ES-I3 (cell line): ENCODE measurements around the gene FCER2.

Experiments used
- H3K36me3 ChIP-seq: 2 replicates; pipeline ENCODE4 v1.6.1; 2013; ENCODE audit warnings: mild to moderate bottlenecking, low read length, control low read depth, moderate library complexity; ENCODE audit not compliant: insufficient read depth
- H3K4me1 ChIP-seq: 2 replicates; pipeline ENCODE4 v1.6.1; 2013; ENCODE audit warnings: mild to moderate bottlenecking, control low read depth, low read length; ENCODE audit not compliant: insufficient read depth
- H3K9ac ChIP-seq: 2 replicates; pipeline ENCODE4 v1.6.1; 2013; ENCODE audit warnings: low read depth, mild to moderate bottlenecking, low read length, moderate library complexity
- H3K9me3 ChIP-seq: 2 replicates; pipeline ENCODE4 v1.6.1; 2013; ENCODE audit warnings: mild to moderate bottlenecking, low read length, moderate library complexity; ENCODE audit not compliant: control insufficient read depth, insufficient read depth

The FCER2 gene

GRCh38 chr19:7681340-7682174 lies 20.4 kb downstream of the FCER2 start:
- H3K4me1 ChIP-seq = peaks cover 6% of the 10 kb centered on the region; the same call in 1 of the 2 replicates
- H3K9ac ChIP-seq = peak overlapping the region; percentile 80; the same call in 1 of the 2 replicates
- no peaks in the 10 kb centered on the region; the same call in 1 of the 2 replicates for H3K36me3 ChIP-seq
- H3K9me3 ChIP-seq = no peaks in the 10 kb centered on the region

GRCh38 chr19:7680606-7681339 lies 21.2 kb downstream of the FCER2 start, which contains the start of gene TRAPPC5:
TRAPPC5 (plus strand) TSS chr19:7680833; CDS start chr19:7682254, 1,421 bp downstream.
- Histone ChIP-seq H3K36me3 (no peaks in the 10 kb centered on the region; the same call in 1 of the 2 replicates), H3K9ac (peak within 1 kb of the TSS; percentile 80), H3K9me3 (no peaks in the 10 kb centered on the region), H3K4me1 (peaks cover 6% of the 10 kb centered on the region; the same call in 1 of the 2 replicates)

- no peaks in the 10 kb centered on the region for H3K9me3 ChIP-seq
- peaks cover 6% of the 10 kb centered on the region; the same call in 1 of the 2 replicates for H3K4me1 ChIP-seq
- H3K9ac ChIP-seq = peak overlapping the region; percentile 80; the same call in 1 of the 2 replicates
- no peaks in the 10 kb centered on the region; the same call in 1 of the 2 replicates for H3K36me3 ChIP-seq
These were observed 21.9 kb downstream of the FCER2 start for GRCh38 chr19:7679771-7680605.

- peaks cover 6% of the 10 kb centered on the region; the same call in 1 of the 2 replicates for H3K4me1 ChIP-seq
- no peaks in the 10 kb centered on the region; the same call in 1 of the 2 replicates for H3K36me3 ChIP-seq
- H3K9me3 ChIP-seq = no peaks in the 10 kb centered on the region
- no peak overlapping the region for H3K9ac ChIP-seq
These were observed 22.8 kb downstream of the FCER2 start for GRCh38 chr19:7678971-7679751.

GRCh38 chr19:7677669-7678311 lies 24.1 kb downstream of the FCER2 start:
- peaks cover 6% of the 10 kb centered on the region; the same call in 1 of the 2 replicates for H3K4me1 ChIP-seq
- H3K9me3 ChIP-seq = no peaks in the 10 kb centered on the region
- no peaks in the 10 kb centered on the region; the same call in 1 of the 2 replicates for H3K36me3 ChIP-seq
- H3K9ac ChIP-seq = no peak overlapping the region

- Histone ChIP-seq H3K4me1 (peaks cover 6% of the 10 kb centered on the region; the same call in 1 of the 2 replicates), H3K36me3 (no peaks in the 10 kb centered on the region), H3K9me3 (no peaks in the 10 kb centered on the region), H3K9ac (no peak within 1 kb of the TSS)
These were observed 25.1 kb downstream of the FCER2 start, which contains the start of gene MCEMP1 for GRCh38 chr19:7676854-7677253. MCEMP1 (plus strand) TSS chr19:7677090; CDS start chr19:7677121, 31 bp downstream.

GRCh38 chr19:7676376-7676775 lies 25.6 kb downstream of the FCER2 start:
- Histone ChIP-seq H3K9me3 (no peaks in the 10 kb centered on the region), H3K4me1 (peaks cover 6% of the 10 kb centered on the region; the same call in 1 of the 2 replicates), H3K36me3 (no peaks in the 10 kb centered on the region), H3K9ac (no peak overlapping the region)

GRCh38 chr19:7674010-7675005 lies 27.6 kb downstream of the FCER2 start:
- Histone ChIP-seq H3K4me1 (peaks cover 6% of the 10 kb centered on the region; the same call in 1 of the 2 replicates), H3K9ac (peak overlapping the region; percentile 19; the same call in 1 of the 2 replicates), H3K9me3 (no peaks in the 10 kb centered on the region), H3K36me3 (no peaks in the 10 kb centered on the region)

GRCh38 chr19:7672522-7672921 lies 29.4 kb downstream of the FCER2 start:
- Histone ChIP-seq H3K9me3 (no peaks in the 10 kb centered on the region), H3K9ac (no peak overlapping the region), H3K4me1 (no peaks in the 10 kb centered on the region), H3K36me3 (no peaks in the 10 kb centered on the region)

- no peaks in the 10 kb centered on the region for H3K36me3 ChIP-seq
- H3K4me1 ChIP-seq = no peaks in the 10 kb centered on the region
- H3K9me3 ChIP-seq = no peaks in the 10 kb centered on the region
- peak overlapping the region; percentile 54; the same call in 1 of the 2 replicates for H3K9ac ChIP-seq
These were observed 31.1 kb downstream of the FCER2 start for GRCh38 chr19:7670790-7671189.

GRCh38 chr19:7670150-7670783 lies 31.7 kb downstream of the FCER2 start:
- Histone ChIP-seq H3K9me3 (no peaks in the 10 kb centered on the region), H3K9ac (peak overlapping the region; percentile 54; the same call in 1 of the 2 replicates), H3K4me1 (no peaks in the 10 kb centered on the region), H3K36me3 (no peaks in the 10 kb centered on the region)
